GM11168 (cell line): ENCODE measurements around the gene OR1D5.

Experiments used
- in situ Hi-C: fragments of 300-500 bp; cut with MboI; formaldehyde crosslinking; loops from one replicate; pipeline ENCODE4 v1.12.0; 2022; ENCODE audit warnings: low sequenced_read_pairs; ENCODE audit not compliant: unreplicated experiment

Gene OR1D5

GRCh38 chr17:3033741-3034577 is 29.4 kb downstream of the OR1D5 start:
- in situ Hi-C loops: loop anchor here (25.0 kb wide), 1 partner anchor 628 kb away; the partner anchor contains the start of genes EMC6 and TAX1BP3

DNA sequence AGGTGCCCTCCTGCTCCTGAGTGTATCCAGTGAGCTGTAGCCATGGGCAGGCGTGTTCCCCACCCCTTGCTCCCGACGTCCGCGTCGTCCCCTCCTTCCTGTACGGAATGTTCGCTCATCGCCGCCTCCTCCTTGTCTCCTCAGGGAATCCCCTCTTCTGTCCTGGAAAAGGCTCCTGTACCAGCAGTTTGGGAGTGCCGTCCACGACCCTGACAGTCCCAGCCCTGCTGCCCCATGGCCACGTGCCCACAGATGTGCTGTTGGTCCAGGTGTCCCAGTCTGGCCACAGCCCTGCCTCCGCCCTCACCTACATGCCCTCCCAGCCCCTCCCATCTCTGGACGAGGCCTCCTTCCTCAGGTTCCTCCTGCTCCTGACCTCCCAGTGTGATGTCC is 30.2 kb downstream of the OR1D5 start:
- in situ Hi-C loops: loop anchor here (25.0 kb wide), 1 partner anchor 629 kb away; the partner anchor contains the start of genes EMC6 and TAX1BP3

GRCh38 chr17:3032258-3033247 is 30.9 kb downstream of the OR1D5 start:
- in situ Hi-C loops: loop anchor here (25.0 kb wide), 1 partner anchor 630 kb away; the partner anchor contains the start of genes EMC6 and TAX1BP3

DNA sequence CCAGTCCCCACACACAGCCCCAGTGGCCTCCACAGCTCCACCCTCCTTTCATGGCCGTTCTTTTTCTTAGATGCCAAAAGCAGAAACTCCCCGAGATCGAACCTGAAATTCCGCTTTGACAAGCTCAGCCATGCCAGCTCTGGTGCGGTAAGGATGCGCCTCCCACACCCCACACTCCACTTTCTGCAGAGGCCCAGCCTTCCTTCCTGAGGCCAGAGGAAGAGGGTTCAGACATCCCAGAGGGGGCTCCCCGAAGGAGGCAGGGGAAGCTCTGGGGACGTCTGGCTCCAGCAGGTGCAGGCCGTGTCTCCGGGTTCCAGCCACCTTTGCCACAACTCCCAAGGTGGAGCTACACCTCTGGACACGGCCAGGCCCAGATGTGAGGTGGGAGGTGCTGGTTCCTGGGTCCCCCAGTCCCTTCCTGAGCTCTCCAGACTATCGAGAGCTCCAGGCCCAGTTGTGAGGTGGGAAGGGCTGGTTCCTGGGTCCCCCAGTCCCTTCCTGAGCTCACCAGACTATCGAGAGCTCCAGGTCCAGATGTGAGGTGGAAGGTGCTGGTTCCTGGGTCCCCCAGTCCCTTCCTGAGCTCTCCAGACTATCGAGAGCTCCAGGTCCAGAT is 32.4 kb downstream of the OR1D5 start:
- in situ Hi-C loops: loop anchor here (25.0 kb wide), 1 partner anchor 631 kb away; the partner anchor contains the start of genes EMC6 and TAX1BP3

GRCh38 chr17:3030096-3030495 is 33.3 kb downstream of the OR1D5 start:
- in situ Hi-C loops: loop anchor here (25.0 kb wide), 1 partner anchor 632 kb away; the partner anchor contains the start of genes EMC6 and TAX1BP3

GRCh38 chr17:3029213-3029913 is 34.0 kb downstream of the OR1D5 start:
- in situ Hi-C loops: loop anchor here (25.0 kb wide), 1 partner anchor 633 kb away; the partner anchor contains the start of genes EMC6 and TAX1BP3

DNA sequence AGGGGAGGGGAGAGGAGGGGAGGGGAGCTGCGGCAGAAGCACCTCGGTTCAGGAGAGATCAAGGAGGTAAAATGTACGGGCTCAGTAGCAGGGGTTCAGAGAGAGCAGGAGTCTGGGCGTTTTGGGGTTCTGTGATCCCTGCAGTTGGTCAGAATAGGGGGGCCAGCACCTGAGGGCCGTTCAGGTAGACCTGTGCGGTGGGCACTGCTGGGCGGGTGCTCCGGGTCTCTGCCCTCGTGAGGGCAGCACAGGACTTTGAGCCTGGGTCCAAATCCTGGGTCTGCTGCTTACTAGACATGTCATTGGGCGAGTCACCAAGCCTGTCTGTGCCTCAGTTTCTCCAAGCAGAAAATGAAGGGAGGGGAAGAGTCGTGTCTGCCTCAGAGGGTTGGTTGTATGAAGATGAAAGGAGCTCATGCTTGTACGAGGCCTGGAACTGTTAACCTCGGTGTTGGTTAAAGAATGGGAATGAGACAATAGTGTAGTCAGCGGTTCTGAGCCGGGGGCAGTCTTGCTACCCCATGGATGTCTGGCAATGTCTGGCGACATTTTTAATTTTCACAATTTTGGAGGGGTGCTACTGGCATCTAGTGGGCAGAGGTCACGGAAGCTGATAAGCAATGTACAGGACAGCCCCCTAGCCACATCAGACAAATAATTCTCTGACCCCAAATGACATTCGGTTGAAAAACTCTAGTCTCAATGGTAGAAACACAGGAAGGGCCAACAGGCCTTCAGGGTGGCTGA is 35.4 kb downstream of the OR1D5 start:
- in situ Hi-C loops: loop anchor here (25.0 kb wide), 1 partner anchor 634 kb away; the partner anchor contains the start of genes EMC6 and TAX1BP3

- in situ Hi-C loops: loop anchor here (25.0 kb wide), 1 partner anchor 635 kb away; the partner anchor contains the start of genes EMC6 and TAX1BP3
Observed at GRCh38 chr17:3026856-3027751, 36.3 kb downstream of the OR1D5 start.

DNA sequence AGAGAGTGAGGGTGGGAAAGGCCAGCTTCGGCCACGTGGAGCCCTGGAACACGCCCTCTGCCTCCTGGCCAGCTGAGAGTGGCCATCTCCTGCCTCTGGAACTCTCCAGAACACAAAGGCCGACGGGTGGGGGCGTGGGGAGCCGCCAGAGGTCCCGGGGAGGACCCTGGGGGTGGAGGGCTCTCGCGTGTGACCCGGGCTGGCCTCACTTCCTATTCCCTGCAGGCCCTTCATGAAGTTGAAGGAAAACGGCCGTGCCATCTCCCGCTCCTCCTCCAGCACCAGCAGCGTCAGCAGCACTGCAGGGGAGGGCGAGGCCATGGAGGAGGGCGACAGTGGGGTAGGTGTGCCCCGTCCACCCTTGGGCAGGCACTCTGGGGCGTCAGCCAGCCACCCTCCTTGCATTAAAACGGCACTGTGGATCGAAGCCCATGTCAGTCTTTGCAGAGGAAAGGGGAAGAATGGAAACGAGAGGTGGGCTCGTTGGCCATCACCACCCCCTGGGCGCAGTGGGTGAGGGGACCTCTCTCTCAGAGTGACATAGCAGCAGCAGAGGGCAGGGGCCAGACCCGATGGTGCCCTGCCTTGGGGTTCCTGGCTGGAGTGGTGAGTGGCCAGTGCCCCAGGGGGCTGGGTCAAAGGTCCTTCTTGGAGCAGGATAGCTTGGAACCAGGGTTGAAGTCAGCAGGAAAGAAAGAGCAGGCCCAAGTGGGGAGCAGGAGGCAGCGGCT is 37.1 kb downstream of the OR1D5 start:
- in situ Hi-C loops: loop anchor here (25.0 kb wide), 1 partner anchor 636 kb away; the partner anchor contains the start of genes EMC6 and TAX1BP3

- in situ Hi-C loops: loop anchor here (25.0 kb wide), 1 partner anchor 637 kb away; the partner anchor contains the start of genes EMC6 and TAX1BP3
Observed at GRCh38 chr17:3025421-3026124, 37.8 kb downstream of the OR1D5 start.

DNA sequence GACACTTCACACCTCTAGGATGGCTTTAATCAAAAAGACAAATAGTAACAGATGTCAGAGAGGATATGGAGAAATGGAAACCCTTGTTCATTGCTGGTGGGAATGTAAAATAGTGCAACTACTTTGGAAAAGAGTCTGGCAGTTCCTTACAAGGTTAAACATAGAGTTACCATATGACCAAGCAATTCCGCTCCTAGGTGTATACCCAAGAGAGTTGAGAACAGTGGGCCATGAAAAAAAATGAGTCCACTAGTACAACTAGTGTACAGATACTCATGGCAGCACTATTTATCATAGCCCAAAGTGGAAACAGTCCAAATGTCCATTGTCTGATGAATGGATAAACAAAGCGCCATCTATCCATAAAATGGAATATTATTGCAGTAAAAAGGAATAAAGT is 39.1 kb downstream of the OR1D5 start:
- in situ Hi-C loops: no loop called here

- in situ Hi-C loops: no loop called here
Observed at GRCh38 chr17:3022197-3022596, 41.2 kb downstream of the OR1D5 start.

- in situ Hi-C loops: no loop called here
Observed at GRCh38 chr17:3020381-3020780, 43.0 kb downstream of the OR1D5 start.

GRCh38 chr17:3019761-3020160 is 43.6 kb downstream of the OR1D5 start:
- in situ Hi-C loops: loop anchor here (10.0 kb wide), 1 partner anchor 165 kb away; no protein-coding TSS in a partner anchor

DNA sequence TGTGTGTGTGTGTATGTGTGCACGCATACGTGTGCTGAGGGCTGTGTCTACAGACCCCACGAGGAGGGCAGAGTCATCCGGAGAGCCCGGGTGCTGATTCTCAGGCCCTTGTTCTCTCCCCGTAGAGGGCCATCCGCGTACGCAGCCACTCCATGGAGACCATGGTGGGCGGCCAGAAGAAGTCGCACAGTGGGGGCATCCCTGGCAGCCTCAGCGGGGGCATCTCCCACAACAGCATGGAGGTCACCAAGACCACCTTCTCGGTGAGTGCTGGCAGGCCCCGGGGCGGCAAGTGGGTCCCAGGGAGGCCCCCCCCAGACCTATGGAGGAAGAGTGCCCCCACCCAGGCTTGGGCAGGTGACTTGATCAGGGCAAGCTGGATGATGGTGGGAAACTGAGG is 45.5 kb downstream of the OR1D5 start:
- in situ Hi-C loops: loop anchor here (10.0 kb wide), 1 partner anchor 163 kb away; no protein-coding TSS in a partner anchor

GRCh38 chr17:3015890-3016289 is 47.5 kb downstream of the OR1D5 start:
- in situ Hi-C loops: loop anchor here (10.0 kb wide), 1 partner anchor 161 kb away; no protein-coding TSS in a partner anchor
